HepG2 (cell line): ENCODE measurements around the gene PTPA. TPM values are rescaled to one million over a fixed set of nuclear protein-coding genes. Genes with fewer than 3 reads are reported as not detected.
A peak's percentile ranks its signal among the peaks of the same experiment; 100 is the strongest.

Experiments used
- ADNP ChIP-seq: sonication (generic); formaldehyde crosslinking; IDR thresholded peaks from 2 replicates; pipeline ENCODE4 v1.4.0; 2020; ENCODE audit warnings: missing genetic modification reagents
- HDAC6 ChIP-seq: fragments of 200-600 bp; sonication (generic); IDR thresholded peaks from 2 replicates; pipeline ENCODE4 v1.7.0; 2017; ENCODE audit warnings: mild to moderate bottlenecking, antibody characterized with exemption, low read length, low read depth
- PTBP1 ChIP-seq: fragments of 200-400 bp; formaldehyde crosslinking; IDR thresholded peaks from 2 replicates; pipeline ENCODE4 v1.6.1; 2018; ENCODE audit warnings: low read length, low read depth; ENCODE audit not compliant: poor library complexity, severe bottlenecking
- RARA ChIP-seq: IDR thresholded peaks from 2 replicates; pipeline ENCODE4 v1.6.1; 2016; ENCODE audit warnings: missing genetic modification reagents, missing compliant biosample characterization
- SNAPC4 ChIP-seq: sonication (generic); formaldehyde crosslinking; IDR thresholded peaks from 2 replicates; pipeline ENCODE4 v1.4.0; 2020; ENCODE audit warnings: mild to moderate bottlenecking, missing genetic modification reagents
- ZBTB21 ChIP-seq: sonication (generic); formaldehyde crosslinking; IDR thresholded peaks from 2 replicates; pipeline ENCODE4 v1.4.0; 2020; ENCODE audit warnings: missing genetic modification reagents
- ZFP82 ChIP-seq: sonication (generic); formaldehyde crosslinking; IDR thresholded peaks from 2 replicates; pipeline ENCODE4 v1.5.1; 2020; ENCODE audit warnings: mild to moderate bottlenecking, missing genetic modification reagents, borderline replicate concordance
- ZNF225 ChIP-seq: sonication (generic); formaldehyde crosslinking; IDR thresholded peaks from 2 replicates; pipeline ENCODE4 v1.4.0; 2020; ENCODE audit warnings: mild to moderate bottlenecking, missing genetic modification reagents
- ZNF318 ChIP-seq: sonication (generic); formaldehyde crosslinking; IDR thresholded peaks from 2 replicates; pipeline ENCODE4 v1.4.0; 2020; ENCODE audit warnings: mild to moderate bottlenecking, missing genetic modification reagents
- ZNF414 ChIP-seq: sonication (generic); formaldehyde crosslinking; IDR thresholded peaks from 2 replicates; pipeline ENCODE4 v1.5.0; 2020; ENCODE audit warnings: missing genetic modification reagents
- ZNF446 ChIP-seq: sonication (generic); formaldehyde crosslinking; IDR thresholded peaks from 2 replicates; pipeline ENCODE4 v1.5.0; 2020; ENCODE audit warnings: mild to moderate bottlenecking, missing genetic modification reagents
- ZNF737 ChIP-seq: sonication (generic); formaldehyde crosslinking; IDR thresholded peaks from 2 replicates; pipeline ENCODE4 v1.5.0; 2020; ENCODE audit warnings: missing genetic modification reagents, mild to moderate bottlenecking, borderline replicate concordance
- ZNF761 ChIP-seq: sonication (generic); formaldehyde crosslinking; conservative IDR thresholded peaks from 2 replicates; pipeline ENCODE4 v1.4.0; 2020; ENCODE audit warnings: mild to moderate bottlenecking, missing genetic modification reagents
- ZNF878 ChIP-seq: sonication (generic); formaldehyde crosslinking; IDR thresholded peaks from 2 replicates; pipeline ENCODE4 v1.8.1; 2023; ENCODE audit warnings: mild to moderate bottlenecking, missing genetic modification reagents, moderate library complexity
- ZSCAN31 ChIP-seq: sonication (generic); formaldehyde crosslinking; IDR thresholded peaks from 2 replicates; pipeline ENCODE4 v1.5.0; 2020; ENCODE audit warnings: low read depth, mild to moderate bottlenecking, missing genetic modification reagents
- polyA plus RNA-seq, 8 experiments: library from polyadenylated mRNA; depleted of rRNA in 3 of 8; stranded (reverse) in 7 of 8; unstranded in 1 of 8; fragments of >200 nt; fragmentation: Illumina TruSeq in 4 of 8; extraction: Trizol in 4 of 8; gene quantifications; 2 replicates each; pipeline versions ENCODE4 v1.2.1 to v1.2.3, GENCODE V29; 2011 to 2016; ENCODE audit warnings: low read depth in 4 of 8, missing spikeins in 1 of 8, mixed read lengths in 1 of 8; ENCODE audit not compliant: insufficient read depth in 1 of 8
- total RNA-seq, 5 experiments: library from RNA; depleted of rRNA; stranded (reverse); fragments of >200 nt; fragmentation: Illumina TruSeq; extraction: Trizol; gene quantifications; 2 replicates each; pipeline ENCODE4 v1.2.3, GENCODE V29; 2016; ENCODE audit warnings: low read depth in 1 of 5

Gene PTPA
- total and polyA plus RNA-seq, 2 of the 13 experiments (the other 11 are each of a cell fraction or from before 2014, with no cell fraction given), result 79.3 to 105 TPM

- TF ChIP-seq ZNF318 (CRISPR knock-in tag) (no peak), ZSCAN31 (peak; percentile 35; the same call in 1 of the 2 replicates), ZNF414 (CRISPR knock-in tag) (peak; percentile 88), HDAC6 (no peak), ZNF225 (CRISPR knock-in tag) (no peak), ADNP (CRISPR knock-in tag) (no peak), ZFP82 (peak; percentile 65), SNAPC4 (CRISPR knock-in tag) (no peak), RARA (CRISPR knock-in tag) (0 out of 2 replicates have a peak, but pooled peaks have one; percentile 4), ZBTB21 (CRISPR knock-in tag) (no peak), ZNF446 (peak; percentile 27; the same call in 1 of the 2 replicates), ZNF878 (0 out of 2 replicates have a peak, but pooled peaks have one; percentile 43), PTBP1 (no peak), ZNF761 (CRISPR knock-in tag) (no peak), ZNF737 (CRISPR knock-in tag) (no peak)
Observed at GRCh38 chr9:129110740-129111527, at the start of gene PTPA, which contains the start of gene CRAT (continued).
